Tibial nerve (tissue), 4 donors: ENCODE data around the gene KCNK6. TPM values are rescaled to one million over a fixed set of nuclear protein-coding genes. Genes with fewer than 3 reads are reported as not detected.

Experiments
- DNase-seq, 2 donors: peaks; one replicate each; pipeline ENCODE4 v3.0.0-alpha.2; 2019; ENCODE audit warnings: low spot score in 2 of 2
- H3K27ac ChIP-seq, 4 donors: fragments of 200-600 bp; sonication (generic) in 3 of 4; one replicate each; pipeline ENCODE4 v1.5.1; 2017 to 2019; ENCODE audit warnings: mild to moderate bottlenecking in 1 of 4
- H3K27me3 ChIP-seq, 2 donors: fragments of 200-600 bp; sonication (generic) in 1 of 2; one replicate each; pipeline versions ENCODE4 v1.5.1 to v1.6.0; 2017 to 2019
- H3K36me3 ChIP-seq, 3 donors: fragments of 200-600 bp; sonication (generic); one replicate each; pipeline ENCODE4 v1.5.1; 2018 to 2019
- H3K4me1 ChIP-seq, 4 donors: fragments of 200-600 bp; sonication (generic) in 3 of 4; one replicate each; pipeline ENCODE4 v1.5.1; 2017 to 2019
- H3K4me3 ChIP-seq, 4 donors: fragments of 200-600 bp; sonication (generic) in 3 of 4; one replicate each; pipeline ENCODE4 v1.5.1; 2017 to 2019; ENCODE audit warnings: mild to moderate bottlenecking in 1 of 4, moderate library complexity in 1 of 4
- H3K9me3 ChIP-seq, 4 donors: fragments of 200-600 bp; sonication (generic) in 3 of 4; one replicate each; pipeline ENCODE4 v1.5.1; 2017 to 2019
- CTCF ChIP-seq, 5 experiments: fragments of 200-600 bp in 3 of 5; fragments of 450-650 bp in 2 of 5; sonication (generic) in 3 of 5; IDR thresholded peaks; one replicate each; pipeline ENCODE4 v1.5.1; 2016 to 2019; ENCODE audit warnings: antibody characterized with exemption in 5 of 5, mild to moderate bottlenecking in 3 of 5, moderate library complexity in 2 of 5
- EP300 ChIP-seq, 2 donors: sonication (generic); formaldehyde crosslinking; IDR thresholded peaks; one replicate each; pipeline ENCODE4 v1.6.1; 2017; ENCODE audit warnings: antibody characterized with exemption in 2 of 2, mild to moderate bottlenecking in 1 of 2
- POLR2A ChIP-seq, 2 donors: fragments of 450-650 bp; IDR thresholded peaks; one replicate each; pipeline ENCODE4 v1.6.1; 2017; ENCODE audit warnings: antibody characterized with exemption in 2 of 2, mild to moderate bottlenecking in 2 of 2, moderate library complexity in 2 of 2
- WGBS, 2 donors: methylation state at CpG; one replicate each; pipeline ENCODE4 v1.1.5; 2018; 5-methylcytosine and 5-hydroxymethylcytosine counted together
- total RNA-seq, 4 donors: library from RNA; depleted of rRNA; stranded (reverse); fragments of >200 nt; gene quantifications; one replicate each; pipeline ENCODE4 v1.1.0, GENCODE V29; 2016

Gene KCNK6
- total RNA-seq, 4 donors from 2014 or later = 2.6 to 5.4 (median 3.3) TPM

- Histone ChIP-seq H3K27me3 (no peaks in the 10 kb centered on the region), H3K4me1 (peaks cover 0 to 49% (median 11%) of the 10 kb centered on the region in 4 donors), H3K36me3 (no peaks in the 10 kb centered on the region), H3K27ac (peak overlapping the region; percentile 27 to 87 (median 66)), H3K9me3 (no peaks in the 10 kb centered on the region), H3K4me3 (no peak overlapping the region)
- TF ChIP-seq POLR2A (IDR thresholded peaks at IDR 0.05) (no peak), EP300 (IDR thresholded peaks at IDR 0.05) (no peak), CTCF (IDR thresholded peaks at IDR 0.05) (no peak)
- 29 to 32% methylated on average over 5 of the region's 5 CpGs for WGBS, 2 donors
- no peak for DNase-seq
Observed at GRCh38 chr19:38277549-38277948, 42.1 kb upstream of the KCNK6 start.

DNA sequence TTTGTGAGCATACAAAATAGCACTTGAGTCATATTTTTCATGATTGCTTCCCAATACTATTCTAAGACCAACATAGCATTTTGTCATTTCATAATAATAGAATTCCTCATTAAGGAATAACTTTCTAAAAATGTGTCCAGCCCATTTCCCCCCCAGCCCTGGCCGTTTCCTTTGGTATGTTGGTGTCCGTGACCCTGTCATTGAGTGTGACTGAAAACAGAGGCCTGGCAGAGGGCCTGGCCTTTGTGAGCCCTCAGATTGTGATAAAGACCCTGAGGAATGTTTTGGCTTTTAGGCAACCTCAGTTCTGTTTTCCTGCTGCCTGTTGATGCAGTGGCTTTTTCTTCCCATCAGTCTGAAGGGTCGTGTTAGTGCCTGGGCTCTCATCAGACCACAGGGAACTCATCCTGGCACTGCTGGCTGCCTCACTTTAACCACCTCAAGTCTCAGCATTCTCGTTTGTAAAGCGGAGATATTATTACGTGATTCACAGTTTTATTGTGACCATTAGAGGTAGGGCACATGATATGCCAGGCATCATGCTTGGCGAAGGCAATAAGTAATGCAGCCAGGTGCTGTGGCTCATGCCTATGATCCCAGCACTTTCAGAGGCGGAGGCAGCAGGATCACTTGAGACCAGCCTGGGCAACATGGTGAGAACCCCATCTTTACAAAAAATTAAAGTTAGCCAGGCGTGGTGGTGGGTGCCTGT lies 41.5 kb upstream of the KCNK6 start:
- Histone ChIP-seq H3K4me1 (peaks cover 0 to 49% (median 11%) of the 10 kb centered on the region in 4 donors), H3K9me3 (no peaks in the 10 kb centered on the region), H3K27ac (peak overlapping the region; percentile 27 to 87 (median 66)), H3K4me3 (no peak overlapping the region), H3K36me3 (no peaks in the 10 kb centered on the region), H3K27me3 (no peaks in the 10 kb centered on the region)
- DNase-seq = no peak
- no peak for TF ChIP-seq CTCF (IDR thresholded peaks at IDR 0.05)
- no peak for TF ChIP-seq EP300 (IDR thresholded peaks at IDR 0.05)
- no peak for TF ChIP-seq POLR2A (IDR thresholded peaks at IDR 0.05)
- WGBS, 2 donors = 48 to 53% methylated on average over 9 of the region's 9 CpGs

DNA sequence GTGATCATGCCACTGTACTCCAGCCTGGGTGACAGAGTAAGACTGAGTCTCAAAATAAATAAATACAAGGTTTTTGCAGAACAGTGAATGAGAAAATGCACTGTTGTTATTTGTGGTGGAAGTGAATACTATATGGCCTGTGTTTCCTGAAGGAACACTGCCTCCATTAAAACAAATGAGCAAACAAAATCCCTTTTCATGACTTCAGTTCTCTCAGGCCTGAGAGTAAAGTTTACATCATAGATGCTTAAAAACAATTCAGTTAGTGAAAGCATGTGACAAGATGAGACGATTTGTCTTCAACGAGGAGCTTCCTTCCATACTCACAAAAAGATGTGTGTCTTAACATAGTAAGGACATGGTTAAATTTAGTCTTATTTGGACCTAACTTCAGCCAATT lies 40.9 kb upstream of the KCNK6 start:
- TF ChIP-seq POLR2A (IDR thresholded peaks at IDR 0.05) (no peak), EP300 (IDR thresholded peaks at IDR 0.05) (no peak), CTCF (IDR thresholded peaks at IDR 0.05) (no peak)
- Histone ChIP-seq H3K4me1 (peaks cover 0 to 49% (median 11%) of the 10 kb centered on the region in 4 donors), H3K36me3 (no peaks in the 10 kb centered on the region), H3K27me3 (no peaks in the 10 kb centered on the region), H3K27ac (peak overlapping the region; percentile 27 to 87 (median 66)), H3K4me3 (no peak overlapping the region), H3K9me3 (no peaks in the 10 kb centered on the region)
- DNase-seq = no peak
- 42 to 43% methylated on average over 2 of the region's 2 CpGs for WGBS, 2 donors

DNA sequence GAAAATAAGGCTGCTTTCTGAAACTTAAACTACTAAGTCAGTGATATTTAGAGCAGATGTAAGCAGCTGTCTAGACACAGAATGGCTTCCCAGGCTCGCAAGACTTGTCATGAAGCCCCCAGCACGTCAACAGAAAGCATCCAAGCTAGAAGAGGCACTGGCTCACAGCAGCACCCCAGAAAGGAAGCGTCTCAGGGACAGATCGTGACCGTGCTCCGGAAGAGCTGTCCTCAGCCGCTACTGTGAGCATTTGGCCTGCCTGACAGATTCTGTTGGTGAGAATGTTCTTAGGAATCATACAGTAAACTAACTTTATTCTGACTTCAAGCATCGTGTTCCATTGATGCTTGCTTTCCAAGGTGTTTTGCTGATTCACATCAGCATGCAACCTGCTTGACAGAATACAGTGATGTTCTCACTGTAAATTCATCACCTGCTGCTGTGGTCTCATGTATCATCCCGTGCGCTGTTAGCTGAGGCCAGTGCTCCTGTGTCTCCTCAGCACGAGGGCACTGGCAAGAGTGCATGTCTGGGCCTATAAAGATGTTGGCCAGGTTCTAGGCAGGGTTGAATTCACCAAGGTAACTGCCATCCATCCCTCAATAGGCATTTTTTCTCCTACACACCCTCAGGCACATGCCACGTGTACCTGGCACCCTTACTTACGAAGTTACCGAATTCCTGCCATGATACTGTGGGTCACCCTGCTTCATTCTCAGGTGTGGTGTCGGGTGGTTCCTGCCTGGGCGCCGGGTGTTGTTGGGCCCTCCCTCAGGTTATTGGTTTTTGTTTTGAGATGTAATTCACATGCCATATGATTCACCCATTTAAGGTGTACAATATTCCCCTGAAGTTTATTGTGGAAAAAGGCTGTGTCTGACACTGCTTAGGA lies 39.4 kb upstream of the KCNK6 start:
- peaks cover 0 to 38% (median 11%) of the 10 kb centered on the region in 4 donors for H3K4me1 ChIP-seq

More for the DNA sequence above, 39.4 kb upstream of the KCNK6 start:
- Histone ChIP-seq H3K27ac (peak overlapping the region in 2 of 4 donors; percentile 2 to 15), H3K27me3 (no peaks in the 10 kb centered on the region), H3K9me3 (no peaks in the 10 kb centered on the region), H3K36me3 (no peaks in the 10 kb centered on the region), H3K4me3 (no peak overlapping the region)
- no peak for DNase-seq
- 89 to 90% methylated on average over 17 of the region's 17 CpGs for WGBS, 2 donors
- TF ChIP-seq EP300 (IDR thresholded peaks at IDR 0.05) (no peak), CTCF (IDR thresholded peaks at IDR 0.05) (no peak), POLR2A (IDR thresholded peaks at IDR 0.05) (no peak)
